ENCODE data around the gene DNAH12.
A peak's percentile ranks its signal among the peaks of the same experiment; 100 is the strongest.
"Not testable (repeated sequence)": the region's sequence is repeated elsewhere in the genome, so short reads cannot be mapped to it uniquely, and the experiment has no call there.

The DNAH12 gene

DNA sequence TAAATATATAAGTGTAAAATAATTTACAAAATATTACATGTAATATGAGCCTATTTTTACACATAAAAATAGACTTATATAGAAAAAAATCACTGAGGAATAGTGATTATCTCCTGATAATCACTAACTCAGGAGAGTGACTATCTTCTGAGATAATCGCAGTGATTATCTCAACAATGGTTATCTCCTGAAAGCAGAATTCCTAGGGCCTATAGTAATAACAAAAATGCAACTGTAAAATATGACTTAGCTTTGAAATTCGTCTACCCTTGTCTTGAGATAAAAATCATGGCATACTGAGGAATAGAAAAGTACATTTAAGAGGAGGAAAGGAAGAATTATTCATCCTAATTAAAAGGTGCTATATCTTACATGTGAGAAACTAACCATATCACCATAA is 134.7 kb downstream of the DNAH12 start:
- DNase-seq, result no peak

DNA sequence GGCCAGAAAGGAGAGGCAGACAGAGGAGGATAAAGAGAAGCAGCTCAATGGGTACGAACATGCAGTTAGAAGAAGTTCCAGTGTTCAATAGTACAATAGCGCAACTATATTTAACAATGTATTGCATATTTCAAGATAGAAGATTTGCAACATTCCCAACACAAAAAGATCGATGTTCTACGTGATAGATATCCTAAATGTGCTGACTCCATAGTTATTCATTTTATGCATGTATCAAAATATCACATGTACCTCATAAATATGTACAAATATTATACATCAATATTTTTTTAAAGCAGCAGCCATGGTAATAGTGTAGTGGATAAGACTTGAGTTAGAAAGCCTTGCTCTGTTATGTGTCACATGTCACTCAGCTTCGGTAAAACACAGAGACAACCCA is 141.5 kb downstream of the DNAH12 start:
- no peak for DNase-seq

GRCh38 chr3:57397175-57398026 is 146.7 kb downstream of the DNAH12 start:
- DNase-seq, result peak; percentile 40

GRCh38 chr3:57393977-57394376 is 150.2 kb downstream of the DNAH12 start:
- DNase-seq, result no peak

DNA sequence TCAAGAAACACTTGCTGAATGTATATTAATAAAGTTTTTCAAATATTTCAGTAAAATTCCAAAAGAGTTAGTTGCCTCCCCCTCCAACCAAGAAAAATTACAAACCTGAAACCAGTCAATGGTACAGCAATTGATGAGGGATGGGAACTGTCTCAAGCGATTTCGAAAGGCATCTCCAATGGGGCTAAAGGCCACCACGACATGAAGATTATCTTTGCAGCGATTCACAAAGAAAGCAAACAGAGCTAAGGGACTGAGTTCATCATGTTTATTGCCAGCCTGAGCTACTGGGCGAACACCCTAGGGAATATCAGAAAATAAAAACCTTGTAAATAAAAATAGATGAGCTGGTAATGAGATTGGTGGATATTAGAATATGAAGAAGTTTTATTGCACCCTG is 152.4 kb downstream of the DNAH12 start:
- DNase-seq, result no peak

DNA sequence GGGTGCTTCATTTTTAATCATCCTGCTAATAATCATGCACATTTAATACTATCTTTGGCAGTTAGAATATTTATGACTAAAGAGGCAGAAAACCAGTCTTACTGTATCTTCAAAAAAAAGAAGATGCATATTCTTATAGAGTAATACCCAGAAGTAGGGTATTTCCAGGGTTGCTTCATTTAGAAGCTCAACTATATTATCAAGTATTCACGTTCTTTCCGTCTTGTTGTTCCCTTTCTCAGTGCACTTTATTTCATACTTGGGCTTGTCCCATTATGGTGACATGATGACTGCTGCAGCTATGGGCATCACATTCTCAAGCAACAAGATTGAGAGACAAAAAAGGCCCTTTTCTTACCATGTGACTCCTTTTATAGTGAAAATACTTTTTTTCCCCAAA is 154.9 kb downstream of the DNAH12 start:
- no peak for DNase-seq

GRCh38 chr3:57386307-57386706 is 157.8 kb downstream of the DNAH12 start:
- no peak for DNase-seq

GRCh38 chr3:57385498-57385897 is 158.6 kb downstream of the DNAH12 start:
- DNase-seq, result no peak

GRCh38 chr3:57383838-57384237 is 160.3 kb downstream of the DNAH12 start:
- no peak for DNase-seq

DNA sequence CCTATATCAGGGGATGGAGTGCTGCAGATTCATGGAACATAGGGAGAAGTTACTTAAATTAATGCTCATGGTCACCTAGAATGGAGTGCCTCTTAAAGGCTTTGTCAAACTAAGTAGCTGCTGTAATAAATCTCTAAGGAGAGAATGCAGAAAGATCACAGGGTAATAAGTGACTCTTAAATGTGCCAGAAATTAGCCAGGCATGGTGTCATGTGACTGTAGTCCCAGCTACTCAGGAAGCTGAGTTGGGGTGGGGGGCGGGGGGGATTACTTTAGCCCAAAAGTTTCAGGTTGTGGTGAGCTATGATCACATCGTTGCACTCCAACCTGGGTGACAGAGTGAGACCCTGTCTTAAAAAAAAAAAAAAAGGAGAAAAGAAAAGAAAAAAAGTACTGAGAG is 160.7 kb downstream of the DNAH12 start:
- no peak for DNase-seq

DNA sequence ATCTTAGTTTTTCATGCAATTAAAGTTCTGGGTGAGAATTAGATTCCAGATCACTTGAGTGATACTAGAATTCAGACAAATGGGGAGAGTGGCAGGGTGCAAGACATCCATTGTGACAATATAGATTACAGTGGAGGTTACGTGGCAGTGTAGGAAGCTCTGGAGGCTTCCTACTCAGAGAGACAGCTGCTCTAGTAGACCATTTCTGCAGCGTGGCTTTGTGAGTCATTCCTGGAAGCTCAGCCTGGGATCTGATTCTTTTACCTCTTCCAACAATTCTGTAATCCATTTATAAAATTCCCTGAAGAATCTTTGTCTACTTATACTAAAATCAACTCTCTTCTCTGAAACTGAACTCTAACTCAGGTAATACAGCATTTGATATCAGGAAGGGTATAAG is 161.2 kb downstream of the DNAH12 start:
- no peak for DNase-seq

DNA sequence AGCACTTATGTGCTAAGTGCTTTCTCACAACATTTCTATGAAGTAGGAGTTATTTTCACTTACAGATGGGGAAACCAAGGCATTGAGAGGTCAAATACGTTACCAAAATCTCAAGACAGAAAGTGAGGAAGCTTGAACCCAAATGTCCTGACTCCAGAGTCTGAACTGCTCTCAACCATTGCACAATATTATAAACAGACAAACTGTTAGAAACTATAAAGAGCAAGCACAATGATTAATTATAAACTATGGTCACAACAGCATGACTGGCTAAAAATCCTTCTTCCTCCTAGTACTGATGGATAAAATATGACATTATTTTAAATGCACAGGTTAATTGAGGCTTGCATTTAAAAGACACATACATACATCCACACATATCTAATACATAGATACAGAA is 173.8 kb downstream of the DNAH12 start:
- no peak for DNase-seq

DNA sequence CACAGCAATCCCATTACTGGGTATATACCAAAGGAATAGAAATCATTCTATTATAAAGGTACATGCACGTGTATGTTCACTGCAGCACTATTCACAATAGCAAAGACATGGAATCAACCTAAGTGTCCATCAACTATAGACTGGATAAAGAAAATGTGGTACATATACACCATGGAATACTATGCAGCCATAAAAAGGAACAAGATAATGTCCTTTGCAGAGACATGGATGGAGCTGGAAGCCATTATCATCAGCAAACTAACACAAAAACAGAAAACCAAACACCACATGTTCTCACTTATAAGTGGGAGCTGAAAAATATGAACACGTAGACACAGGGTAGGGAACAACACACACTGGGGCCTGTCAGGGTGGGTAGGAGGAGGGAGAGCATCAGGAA is 179.1 kb downstream of the DNAH12 start:
- DNase-seq, result not testable (repeated sequence)

- DNase-seq, result not testable (repeated sequence)
These were observed 187.9 kb downstream of the DNAH12 start for GRCh38 chr3:57356275-57356674.

DNA sequence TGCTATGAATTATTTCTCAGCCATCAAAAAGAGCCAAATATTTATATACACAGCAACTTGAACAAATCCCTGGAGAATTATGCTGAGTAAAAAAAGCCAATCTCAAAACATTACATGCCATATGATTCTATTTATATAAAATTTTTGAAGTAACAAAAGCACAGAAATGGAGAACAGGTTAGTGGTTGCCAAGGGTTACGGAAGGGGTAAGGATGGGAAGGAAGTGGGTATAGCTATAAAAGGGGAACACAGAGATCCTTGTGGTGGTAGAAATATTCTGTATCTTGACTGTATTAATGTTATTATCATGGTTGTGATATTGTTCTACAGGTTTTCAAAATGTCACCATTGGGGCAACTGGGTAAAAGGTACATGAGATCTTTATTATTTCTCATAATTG is 189.4 kb downstream of the DNAH12 start:
- DNase-seq, result no peak

- DNase-seq, result no peak
These were observed 193.9 kb downstream of the DNAH12 start for GRCh38 chr3:57350271-57350670.

- DNase-seq, result not testable (repeated sequence)
These were observed 205.0 kb downstream of the DNAH12 start for GRCh38 chr3:57339071-57339642.

GRCh38 chr3:57338272-57339070 is 205.7 kb downstream of the DNAH12 start:
- not testable (repeated sequence) for DNase-seq

- no peak for DNase-seq
These were observed 208.7 kb downstream of the DNAH12 start for GRCh38 chr3:57335283-57335938.

DNA sequence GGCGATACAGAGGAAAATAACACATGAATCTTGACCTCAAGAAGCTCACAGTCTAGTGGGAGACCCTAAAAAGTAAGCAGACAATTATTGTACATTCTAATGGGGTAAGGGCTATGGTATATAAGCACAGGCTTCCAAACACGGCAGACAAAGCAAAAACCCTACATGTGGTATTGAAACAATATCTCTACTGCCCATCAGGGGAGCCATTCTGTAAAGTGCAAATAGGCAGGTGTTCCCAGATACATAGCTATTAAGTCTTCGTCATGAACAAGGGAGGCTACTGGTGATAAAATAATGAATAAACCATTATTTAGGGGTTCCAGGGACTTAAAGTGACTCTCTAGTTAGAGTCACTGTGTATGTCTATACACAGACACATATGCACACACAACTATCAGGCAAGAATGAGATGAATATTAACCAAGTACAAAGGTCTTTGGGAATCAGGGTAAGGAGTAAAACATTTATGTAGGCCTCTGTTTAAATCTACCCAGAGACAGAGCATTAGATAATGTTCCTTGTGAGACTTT is 213.0 kb downstream of the DNAH12 start:
- no peak for DNase-seq

DNA sequence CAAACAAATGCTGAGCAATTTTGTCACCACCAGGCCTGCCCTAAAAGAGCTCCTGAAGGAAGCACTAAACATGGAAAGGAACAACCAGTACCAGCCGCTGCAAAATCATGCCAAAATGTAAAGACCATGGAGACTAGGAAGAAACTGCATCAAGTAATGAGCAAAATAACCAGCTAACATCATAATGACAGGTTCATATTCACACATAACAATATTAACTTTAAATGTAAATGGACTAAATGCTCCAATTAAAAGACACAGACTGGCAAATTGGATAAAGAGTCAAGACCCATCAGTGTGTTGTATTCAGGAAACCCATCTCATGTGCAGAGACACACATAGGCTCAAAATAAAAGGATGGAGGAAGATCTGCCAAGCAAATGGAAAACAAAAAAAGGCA is 217.6 kb downstream of the DNAH12 start:
- DNase-seq, result not testable (repeated sequence)

DNA sequence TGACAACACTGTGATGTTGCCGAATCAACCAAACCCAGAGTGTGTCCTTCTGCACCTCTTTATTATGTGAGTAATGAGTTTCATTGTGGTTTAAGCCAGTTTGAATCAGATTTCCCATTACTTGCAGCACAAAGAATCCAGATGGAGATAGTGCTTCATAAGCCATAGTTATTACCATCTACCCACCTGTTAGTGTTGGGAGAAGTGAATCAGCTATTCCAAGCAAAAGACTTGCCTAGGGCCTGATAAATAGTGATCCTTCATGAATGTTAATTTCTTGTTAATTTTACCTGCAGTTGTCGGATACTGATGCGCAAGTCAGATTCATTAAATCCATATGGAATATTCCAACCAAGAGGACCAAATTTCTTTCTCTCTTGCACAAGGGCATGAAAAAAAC is 229.9 kb downstream of the DNAH12 start:
- DNase-seq, result no peak

DNA sequence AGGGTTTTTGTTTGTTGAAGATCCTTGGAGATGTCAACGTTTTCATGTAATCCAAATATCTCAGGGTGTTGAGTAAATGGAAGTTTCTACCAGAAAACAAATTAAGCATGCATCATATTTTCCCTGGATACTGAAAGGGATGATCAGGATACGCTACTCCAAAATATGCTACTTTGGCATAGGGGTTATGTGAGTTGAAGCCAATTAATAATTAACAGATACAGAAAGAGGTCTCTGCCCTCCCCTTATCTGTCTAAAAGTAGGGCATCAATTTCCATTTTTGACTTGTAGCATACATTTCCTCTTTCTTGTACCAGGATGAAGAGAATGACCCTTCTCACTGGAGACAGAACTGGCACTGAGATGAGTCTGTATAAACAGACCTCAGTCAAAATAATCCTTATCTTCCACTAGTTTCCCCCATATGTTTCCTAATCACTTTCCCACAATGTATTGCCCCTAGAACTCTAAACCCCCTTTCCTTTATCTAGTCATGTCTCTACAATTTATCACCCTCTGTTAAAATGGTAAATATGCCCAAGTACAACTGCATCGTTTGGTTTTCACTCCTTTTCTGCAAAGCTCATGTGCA is 234.3 kb downstream of the DNAH12 start:
- DNase-seq, result no peak
